HFFc6 (cell line): ENCODE results near the gene PNPLA5. TPM values are rescaled to one million over a fixed set of nuclear protein-coding genes. Genes with fewer than 3 reads are reported as not detected.

Source experiments
- DNase-seq: peaks from one replicate; pipeline ENCODE4 v3.0.0-alpha.2; 2018
- H3K27ac Mint-ChIP-seq: 2 replicates; pipeline ENCODE4 v1.8.0; 2020; ENCODE audit warnings: mild to moderate bottlenecking, mixed read lengths
- H3K27me3 Mint-ChIP-seq: 2 replicates; pipeline ENCODE4 v1.8.0; 2021; ENCODE audit warnings: mild to moderate bottlenecking, moderate library complexity, mixed read lengths; ENCODE audit not compliant: insufficient read depth
- H3K36me3 Mint-ChIP-seq: 2 replicates; pipeline ENCODE4 v1.8.0; 2021; ENCODE audit warnings: low read depth, mixed read lengths
- H3K4me1 Mint-ChIP-seq: 2 replicates; pipeline ENCODE4 v1.8.0; 2020; ENCODE audit warnings: low read depth, mixed read lengths
- H3K4me3 Mint-ChIP-seq: 2 replicates; pipeline ENCODE4 v1.8.0; 2020; ENCODE audit warnings: mild to moderate bottlenecking, moderate library complexity, mixed read lengths
- H3K9me3 Mint-ChIP-seq: 2 replicates; pipeline ENCODE4 v1.8.0; 2020; ENCODE audit warnings: mild to moderate bottlenecking, mixed read lengths
- total RNA-seq, 6 experiments: library from RNA; stranded (reverse); fragmentation: NEBNext Ultra II Directional; extraction: Animal tissue kit (Norgen Biotek cat#: 25700); gene quantifications; 2 replicates in 1 of 6; 3 replicates in 5 of 6; pipeline ENCODE4 v1.2.3, GENCODE V29; 2021
- TF ChIP-seq, protein P1 (sequence below): fragments of 200-600 bp; sonication (generic); IDR thresholded peaks from 2 replicates; pipeline ENCODE4 v1.5.0; 2021; ENCODE audit warnings: antibody characterized with exemption, mild to moderate bottlenecking

Gene PNPLA5
- total RNA-seq, 6 experiments from 2014 or later: not detected

DNA sequence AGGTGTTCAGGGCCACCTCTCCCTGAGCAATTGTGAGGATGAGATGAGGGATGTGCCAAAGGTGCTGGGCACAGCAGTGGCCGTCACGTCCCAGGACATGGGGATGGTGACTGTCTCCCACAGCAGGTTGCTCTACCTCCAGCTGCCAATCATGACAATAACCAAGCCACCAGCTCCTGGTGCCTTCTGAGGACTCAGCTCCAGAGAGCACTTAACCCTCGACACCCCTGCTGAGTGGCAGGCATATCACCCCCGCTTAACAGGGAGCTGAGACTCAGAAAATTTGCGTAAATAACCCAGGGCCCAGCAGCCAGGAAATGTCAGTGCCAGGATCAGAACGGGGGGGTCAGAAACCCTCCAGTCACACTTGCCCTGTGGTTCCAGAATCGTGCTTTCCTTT lies 8.4 kb upstream of the PNPLA5 start:
- no peak overlapping the region for H3K4me3 Mint-ChIP-seq
- TF ChIP-seq, protein P1, sequence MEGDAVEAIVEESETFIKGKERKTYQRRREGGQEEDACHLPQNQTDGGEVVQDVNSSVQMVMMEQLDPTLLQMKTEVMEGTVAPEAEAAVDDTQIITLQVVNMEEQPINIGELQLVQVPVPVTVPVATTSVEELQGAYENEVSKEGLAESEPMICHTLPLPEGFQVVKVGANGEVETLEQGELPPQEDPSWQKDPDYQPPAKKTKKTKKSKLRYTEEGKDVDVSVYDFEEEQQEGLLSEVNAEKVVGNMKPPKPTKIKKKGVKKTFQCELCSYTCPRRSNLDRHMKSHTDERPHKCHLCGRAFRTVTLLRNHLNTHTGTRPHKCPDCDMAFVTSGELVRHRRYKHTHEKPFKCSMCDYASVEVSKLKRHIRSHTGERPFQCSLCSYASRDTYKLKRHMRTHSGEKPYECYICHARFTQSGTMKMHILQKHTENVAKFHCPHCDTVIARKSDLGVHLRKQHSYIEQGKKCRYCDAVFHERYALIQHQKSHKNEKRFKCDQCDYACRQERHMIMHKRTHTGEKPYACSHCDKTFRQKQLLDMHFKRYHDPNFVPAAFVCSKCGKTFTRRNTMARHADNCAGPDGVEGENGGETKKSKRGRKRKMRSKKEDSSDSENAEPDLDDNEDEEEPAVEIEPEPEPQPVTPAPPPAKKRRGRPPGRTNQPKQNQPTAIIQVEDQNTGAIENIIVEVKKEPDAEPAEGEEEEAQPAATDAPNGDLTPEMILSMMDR: no peak
- H3K27ac Mint-ChIP-seq: no peak overlapping the region
- no peaks in the 10 kb centered on the region for H3K36me3 Mint-ChIP-seq
- H3K9me3 Mint-ChIP-seq: no peaks in the 10 kb centered on the region
- no peaks in the 10 kb centered on the region for H3K27me3 Mint-ChIP-seq
- no peak for DNase-seq
- peaks cover 59% of the 10 kb centered on the region for H3K4me1 Mint-ChIP-seq

DNA sequence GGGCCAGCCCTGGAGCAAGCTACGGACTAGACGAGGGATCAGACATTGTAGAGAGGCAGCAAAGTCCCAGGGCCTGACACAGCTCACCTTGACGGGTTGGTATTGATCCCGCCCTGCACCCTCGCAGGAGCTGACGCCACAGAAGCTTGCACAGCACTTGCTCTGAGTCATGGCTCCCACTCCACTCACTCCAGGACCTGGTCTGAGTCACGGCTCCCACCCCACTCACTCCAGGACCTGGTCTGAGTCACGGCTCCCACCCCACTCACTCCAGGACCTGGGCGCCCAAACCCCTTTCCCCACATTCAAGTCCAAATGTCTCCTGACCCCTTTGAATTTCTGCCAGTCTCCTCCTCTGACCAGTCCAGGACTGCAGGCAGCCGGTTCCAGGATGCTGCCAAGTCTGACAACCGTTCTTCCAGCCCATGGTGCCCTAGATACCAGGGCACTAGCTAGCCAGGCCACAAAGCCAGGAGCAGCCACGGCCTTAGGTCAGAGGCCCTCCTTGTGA lies 6.0 kb upstream of the PNPLA5 start:
- Mint-ChIP-seq H3K27me3 (no peaks in the 10 kb centered on the region; the same call in 1 of the 2 replicates), H3K27ac (peak overlapping the region; percentile 68), H3K4me3 (no peak overlapping the region; the same call in 1 of the 2 replicates), H3K4me1 (peaks cover 46% of the 10 kb centered on the region), H3K9me3 (no peaks in the 10 kb centered on the region), H3K36me3 (no peaks in the 10 kb centered on the region)
- TF ChIP-seq, protein P1: no peak
- DNase-seq: peak; percentile 82

DNA sequence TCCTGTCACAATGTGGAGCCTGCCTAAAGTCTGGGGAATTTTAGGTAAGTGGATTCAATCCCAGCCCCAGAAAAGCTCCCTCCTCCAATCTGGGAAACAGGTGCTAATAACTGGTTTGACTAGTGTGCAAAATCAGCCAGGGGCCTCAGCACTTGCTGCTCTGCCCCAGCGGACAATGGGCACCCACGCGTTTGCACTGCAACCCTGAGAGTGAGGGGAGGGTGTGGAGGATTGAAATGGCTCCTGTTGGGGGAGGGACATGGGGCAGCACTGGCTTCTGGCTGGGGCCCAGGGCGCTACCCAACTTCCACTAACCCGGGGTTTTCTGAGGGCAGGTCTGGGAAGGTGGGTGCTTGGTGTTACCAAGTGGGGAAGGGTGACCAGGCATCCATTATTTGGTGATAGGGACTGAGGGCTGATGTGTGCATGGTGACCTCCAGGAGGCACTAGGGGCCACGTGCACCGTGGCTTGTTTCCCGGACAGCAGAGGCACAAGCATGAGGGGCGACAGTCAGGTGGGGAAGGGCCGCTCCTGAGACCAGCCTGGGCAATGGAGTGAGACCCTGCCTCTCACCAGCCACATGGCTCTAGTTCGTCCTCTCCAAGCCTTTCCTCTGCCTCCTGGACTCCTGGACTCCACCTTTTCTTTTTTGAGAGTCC lies 4.3 kb upstream of the PNPLA5 start:
- Mint-ChIP-seq H3K4me1 (peaks cover 29% of the 10 kb centered on the region), H3K9me3 (no peaks in the 10 kb centered on the region), H3K27me3 (no peaks in the 10 kb centered on the region; the same call in 1 of the 2 replicates), H3K36me3 (no peaks in the 10 kb centered on the region), H3K27ac (no peak overlapping the region), H3K4me3 (no peak overlapping the region)
- TF ChIP-seq, protein P1: peak; percentile 29
- DNase-seq: no peak

DNA sequence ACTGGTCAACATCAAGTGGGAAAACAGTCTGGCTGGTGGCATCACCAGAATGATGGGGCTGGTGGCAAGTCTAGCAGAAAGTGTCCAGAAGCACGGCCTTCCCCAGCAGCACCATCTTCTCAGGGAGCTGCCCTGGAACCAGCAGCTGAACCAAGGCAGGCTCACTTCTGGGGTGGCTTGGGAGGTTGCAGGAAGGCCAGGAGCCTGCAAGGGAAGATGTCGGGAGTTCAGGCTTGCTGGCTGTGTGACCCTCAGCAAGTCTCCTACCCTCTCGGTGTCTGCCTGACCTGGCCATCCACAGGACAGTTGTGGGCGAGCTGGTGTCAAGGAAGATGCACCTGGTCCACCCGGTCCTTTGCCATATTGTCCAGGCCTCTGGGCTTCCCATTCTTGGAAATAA lies 2.3 kb upstream of the PNPLA5 start:
- TF ChIP-seq, protein P1: no peak
- no peak for DNase-seq
- H3K27ac Mint-ChIP-seq: no peak overlapping the region
- H3K4me1 Mint-ChIP-seq: peaks cover 22% of the 10 kb centered on the region
- H3K4me3 Mint-ChIP-seq: no peak overlapping the region
- H3K36me3 Mint-ChIP-seq: no peaks in the 10 kb centered on the region
- no peaks in the 10 kb centered on the region for H3K9me3 Mint-ChIP-seq
- H3K27me3 Mint-ChIP-seq: peaks cover 7% of the 10 kb centered on the region

DNA sequence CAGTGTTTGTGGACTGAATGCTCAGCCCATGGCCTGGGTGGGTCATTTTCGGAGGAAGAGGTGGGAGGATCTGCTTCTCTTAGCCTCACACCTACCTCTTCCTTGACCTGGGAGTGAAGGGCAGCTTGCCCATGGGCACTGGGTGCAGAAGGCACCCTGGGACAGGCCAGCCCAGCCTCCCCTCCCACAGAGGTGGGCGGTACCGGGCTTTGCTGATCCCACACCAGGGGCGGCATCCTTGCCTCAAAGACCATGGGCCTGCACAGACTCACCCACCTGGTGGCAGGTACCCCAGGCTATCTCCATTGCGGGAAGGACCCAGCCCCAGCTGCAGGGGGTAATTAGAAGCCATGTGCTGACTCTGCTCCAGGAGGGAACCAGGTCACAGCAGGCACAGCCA lies 1.5 kb upstream of the PNPLA5 start:
- H3K27ac Mint-ChIP-seq: no peak overlapping the region
- H3K4me1 Mint-ChIP-seq: peaks cover 19% of the 10 kb centered on the region
- H3K27me3 Mint-ChIP-seq: peaks cover 7% of the 10 kb centered on the region
- H3K9me3 Mint-ChIP-seq: no peaks in the 10 kb centered on the region
- TF ChIP-seq, protein P1: no peak
- no peaks in the 10 kb centered on the region for H3K36me3 Mint-ChIP-seq
- H3K4me3 Mint-ChIP-seq: no peak overlapping the region
- DNase-seq: no peak
